GM10248 (cell line): ENCODE data around the gene OR6K2.

Experiments used
- CTCF ChIA-PET: fragments of 300-600 bp; sonication (Branson Sonifier 250); formaldehyde crosslinking; extraction: SDS; loops from one replicate; lab custom pipeline; 2021; ENCODE audit warnings: antibody characterized with exemption; lab: Yijun Ruan, JAX
- POLR2A ChIA-PET: fragments of 350-650 bp; sonication (Branson Sonifier 250); formaldehyde crosslinking; extraction: SDS; loops from one replicate; lab custom pipeline; 2020; ENCODE audit warnings: antibody characterized with exemption; lab: Yijun Ruan, JAX
- DNase-seq: peaks from one replicate; pipeline ENCODE4 v3.0.0; 2012; ENCODE audit errors: extremely low spot score
- TF ChIP-seq, protein P1 (sequence below): IDR thresholded peaks from 2 replicates; pipeline ENCODE4 v1.5.1; 2012; ENCODE audit warnings: mild to moderate bottlenecking, low read depth; ENCODE audit errors: extremely low read depth, missing control alignments, control extremely low read depth

The OR6K2 gene

DNA sequence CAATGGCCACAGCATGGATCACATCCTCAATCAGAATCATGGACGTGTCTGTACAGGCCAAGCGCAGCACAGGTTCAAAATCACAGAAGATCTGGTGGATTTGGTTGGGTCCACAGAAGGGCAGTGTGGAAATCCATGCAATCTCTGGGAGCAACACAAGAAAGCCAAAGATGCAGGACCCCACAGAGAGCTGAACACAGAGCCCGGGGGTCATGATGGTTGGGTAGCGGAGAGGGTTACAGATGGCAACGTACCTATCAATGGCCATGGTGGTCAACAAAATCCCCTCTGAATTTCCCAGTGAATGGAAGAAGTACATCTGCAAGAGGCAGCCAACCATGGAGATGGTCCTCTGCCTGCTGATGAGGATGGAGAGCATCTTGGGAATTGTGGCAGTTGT is 24.0 kb upstream of the OR6K2 start:
- ChIA-PET CTCF (no interaction called here), POLR2A (no interaction called here)
- DNase-seq = no peak
- TF ChIP-seq, protein P1, sequence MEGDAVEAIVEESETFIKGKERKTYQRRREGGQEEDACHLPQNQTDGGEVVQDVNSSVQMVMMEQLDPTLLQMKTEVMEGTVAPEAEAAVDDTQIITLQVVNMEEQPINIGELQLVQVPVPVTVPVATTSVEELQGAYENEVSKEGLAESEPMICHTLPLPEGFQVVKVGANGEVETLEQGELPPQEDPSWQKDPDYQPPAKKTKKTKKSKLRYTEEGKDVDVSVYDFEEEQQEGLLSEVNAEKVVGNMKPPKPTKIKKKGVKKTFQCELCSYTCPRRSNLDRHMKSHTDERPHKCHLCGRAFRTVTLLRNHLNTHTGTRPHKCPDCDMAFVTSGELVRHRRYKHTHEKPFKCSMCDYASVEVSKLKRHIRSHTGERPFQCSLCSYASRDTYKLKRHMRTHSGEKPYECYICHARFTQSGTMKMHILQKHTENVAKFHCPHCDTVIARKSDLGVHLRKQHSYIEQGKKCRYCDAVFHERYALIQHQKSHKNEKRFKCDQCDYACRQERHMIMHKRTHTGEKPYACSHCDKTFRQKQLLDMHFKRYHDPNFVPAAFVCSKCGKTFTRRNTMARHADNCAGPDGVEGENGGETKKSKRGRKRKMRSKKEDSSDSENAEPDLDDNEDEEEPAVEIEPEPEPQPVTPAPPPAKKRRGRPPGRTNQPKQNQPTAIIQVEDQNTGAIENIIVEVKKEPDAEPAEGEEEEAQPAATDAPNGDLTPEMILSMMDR = no peak

DNA sequence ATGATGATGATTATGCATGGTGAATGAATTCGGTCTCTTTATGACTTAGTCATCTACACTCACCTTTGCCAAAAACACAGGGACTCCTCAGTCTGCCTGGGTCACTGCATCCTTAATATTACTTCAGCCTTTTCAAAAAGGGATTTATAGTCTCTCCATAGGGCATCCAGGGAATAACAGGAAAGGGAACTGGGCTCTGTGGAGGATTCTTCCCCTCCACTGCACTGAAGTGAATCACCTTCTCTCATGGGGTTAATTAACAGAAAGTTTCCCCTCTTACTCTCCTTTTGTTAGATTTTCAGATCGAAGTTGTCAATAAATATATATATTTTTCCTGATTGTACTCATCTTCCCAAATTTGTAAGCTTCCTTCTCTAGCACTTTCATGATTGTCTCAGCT is 20.2 kb upstream of the OR6K2 start, which contains the start of gene OR6K3:
TSS of gene OR6K3 (minus strand) at position 101 of the 400 bp plus-strand sequence. CDS start 2,605 bp downstream, outside the sequence.
- no peak for DNase-seq
- ChIA-PET POLR2A (no interaction called here), CTCF (no interaction called here)
- TF ChIP-seq, protein P1 = no peak

DNA sequence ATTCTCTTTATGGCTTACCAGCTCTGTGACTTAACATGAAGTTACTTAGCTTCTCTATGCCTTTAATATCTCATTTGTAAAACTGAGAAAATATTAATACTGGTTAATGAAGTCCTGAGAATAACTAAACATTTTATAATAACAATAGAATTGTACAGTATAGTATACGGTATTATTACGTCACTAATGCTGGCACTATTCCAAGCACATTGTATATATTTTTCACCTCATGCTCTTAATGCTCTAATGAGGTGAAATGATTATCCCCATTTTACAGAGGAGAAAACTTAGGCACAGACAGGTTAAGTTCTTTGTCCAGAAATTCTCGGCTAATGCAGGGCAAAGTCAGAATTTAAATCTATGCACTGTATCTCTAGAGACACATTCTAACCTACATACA is 19.2 kb upstream of the OR6K2 start:
- TF ChIP-seq, protein P1 = no peak
- no peak for DNase-seq
- ChIA-PET CTCF (interaction anchor here (0.9 kb wide), 1 partner anchor 12 kb away, joined by 3 read pairs; no protein-coding TSS in a partner anchor), POLR2A (no interaction called here)

DNA sequence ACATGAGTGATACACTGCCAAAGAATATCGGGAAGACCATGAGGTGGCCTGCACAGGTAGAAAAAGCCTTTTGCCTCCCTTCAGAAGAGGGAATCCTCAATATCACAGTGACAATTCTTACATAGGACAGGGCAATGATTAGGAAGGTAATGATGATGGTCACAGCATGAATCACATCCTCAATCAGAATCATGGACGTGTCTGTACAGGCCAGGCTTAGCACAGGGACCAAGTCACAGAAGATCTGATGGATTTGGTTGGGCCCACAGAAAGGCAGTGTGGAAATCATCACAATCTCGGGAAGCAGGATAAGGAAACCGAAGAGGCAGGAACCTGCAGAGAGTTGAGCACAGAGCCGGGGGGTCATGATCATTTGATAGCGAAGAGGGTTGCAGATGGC is 16.9 kb upstream of the OR6K2 start:
- ChIA-PET POLR2A (no interaction called here), CTCF (interaction anchor here (1.3 kb wide), 1 partner anchor 281 kb away, joined by 3 read pairs; no protein-coding TSS in a partner anchor)
- TF ChIP-seq, protein P1 = no peak
- no peak for DNase-seq

DNA sequence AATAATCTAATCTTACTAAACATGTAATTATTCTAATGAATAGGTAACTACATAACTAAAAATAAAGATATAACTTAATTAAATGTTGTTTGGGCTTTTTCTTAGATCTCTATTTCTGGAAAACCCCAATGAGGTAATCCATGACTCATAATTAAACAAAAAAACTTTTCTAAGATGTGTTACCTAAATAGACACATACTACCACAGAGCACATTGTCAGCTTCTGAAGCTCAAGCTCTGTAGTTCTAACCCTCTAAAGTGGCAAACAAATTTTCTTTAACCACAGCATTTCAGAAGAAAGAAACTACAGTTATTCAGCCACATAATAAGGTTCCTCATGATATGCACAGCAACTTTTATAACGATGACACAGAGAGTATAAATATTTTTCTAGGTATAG is 15.9 kb upstream of the OR6K2 start:
- ChIA-PET CTCF (interaction anchor here (1.3 kb wide), 1 partner anchor 282 kb away, joined by 3 read pairs; no protein-coding TSS in a partner anchor), POLR2A (no interaction called here)
- TF ChIP-seq, protein P1 = no peak
- no peak for DNase-seq

DNA sequence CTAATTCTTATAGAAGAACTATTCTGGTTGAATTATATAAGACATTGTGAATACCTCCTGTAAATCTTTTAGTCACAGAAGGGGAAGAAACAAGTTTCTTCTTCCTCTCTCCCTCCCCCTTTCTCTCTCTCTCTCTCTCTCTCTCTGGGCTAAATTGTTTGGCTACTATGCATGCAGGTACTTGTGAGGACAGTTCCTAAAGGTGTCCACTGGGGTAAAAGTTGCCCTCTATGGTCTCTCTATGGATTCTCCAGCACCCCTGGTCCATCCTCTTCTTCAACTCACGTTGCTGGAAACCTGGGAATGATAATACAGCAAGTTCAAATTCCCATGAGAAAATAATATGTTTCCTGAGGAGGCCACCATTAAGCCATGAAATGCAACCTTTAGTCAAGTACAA is 14.3 kb upstream of the OR6K2 start:
- TF ChIP-seq, protein P1 = no peak
- ChIA-PET POLR2A (no interaction called here), CTCF (no interaction called here)
- no peak for DNase-seq
